Ammon's horn (tissue), 1 donor: ENCODE data around the gene XPNPEP2.

Experiments used
- DNase-seq: peaks from one replicate; pipeline ENCODE4 v3.0.0-alpha.2; 2016; ENCODE audit warnings: low spot score

Gene XPNPEP2

GRCh38 chrX:129738466-129739308, at the start of gene XPNPEP2:
TSS of gene XPNPEP2 (plus strand) at chrX:129738979. CDS start at chrX:129739214, 235 bp downstream.
- no peak for DNase-seq

DNA sequence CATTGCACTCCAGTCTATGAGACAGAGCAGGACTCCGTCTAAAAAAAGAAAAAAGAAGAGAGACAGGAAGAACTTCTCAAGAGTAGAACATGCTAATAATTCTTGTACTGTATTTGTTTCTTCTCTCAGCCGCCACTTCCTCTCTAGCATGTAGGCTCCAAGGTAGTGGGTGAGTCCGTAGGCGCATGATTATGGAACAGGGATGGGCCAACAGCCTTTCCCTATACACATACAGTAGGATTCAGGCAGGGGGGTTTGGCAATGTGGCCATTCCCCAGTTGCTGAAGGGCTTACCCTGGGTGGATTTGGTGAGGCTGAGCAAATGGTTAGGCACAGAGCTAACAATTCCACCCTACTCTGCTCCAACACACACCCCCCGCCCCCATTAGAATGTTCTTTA, 49.0 kb upstream of the XPNPEP2 start:
- DNase-seq: no peak

- DNase-seq: no peak
Observed at GRCh38 chrX:129690435-129690834, 48.3 kb upstream of the XPNPEP2 start.

- no peak for DNase-seq
Observed at GRCh38 chrX:129693354-129693753, 45.4 kb upstream of the XPNPEP2 start.

GRCh38 chrX:129694805-129695204, 44.0 kb upstream of the XPNPEP2 start:
- no peak for DNase-seq

DNA sequence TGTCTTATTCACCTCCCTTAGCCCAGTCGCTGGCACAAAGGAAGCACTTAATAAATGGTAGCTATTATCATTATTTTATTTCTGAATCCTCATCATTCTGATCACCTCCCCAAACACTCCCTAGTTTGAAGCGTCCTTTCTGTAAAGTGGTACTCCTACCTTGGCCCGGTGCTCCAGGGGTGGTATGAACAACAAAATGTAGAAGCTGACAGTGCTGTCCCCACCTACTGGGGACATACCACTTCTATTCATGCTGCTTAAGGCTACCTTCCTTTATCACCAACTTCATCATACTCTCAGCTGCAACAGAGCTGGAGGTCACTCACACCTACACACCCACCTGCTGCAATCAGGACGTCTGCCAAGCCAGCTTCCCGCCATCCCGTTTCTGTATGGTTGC, 43.2 kb upstream of the XPNPEP2 start:
- no peak for DNase-seq

GRCh38 chrX:129695937-129696336, 42.8 kb upstream of the XPNPEP2 start:
- no peak for DNase-seq

GRCh38 chrX:129696463-129697155, 42.2 kb upstream of the XPNPEP2 start:
- no peak for DNase-seq

GRCh38 chrX:129697204-129697829, 41.5 kb upstream of the XPNPEP2 start:
- no peak for DNase-seq

DNA sequence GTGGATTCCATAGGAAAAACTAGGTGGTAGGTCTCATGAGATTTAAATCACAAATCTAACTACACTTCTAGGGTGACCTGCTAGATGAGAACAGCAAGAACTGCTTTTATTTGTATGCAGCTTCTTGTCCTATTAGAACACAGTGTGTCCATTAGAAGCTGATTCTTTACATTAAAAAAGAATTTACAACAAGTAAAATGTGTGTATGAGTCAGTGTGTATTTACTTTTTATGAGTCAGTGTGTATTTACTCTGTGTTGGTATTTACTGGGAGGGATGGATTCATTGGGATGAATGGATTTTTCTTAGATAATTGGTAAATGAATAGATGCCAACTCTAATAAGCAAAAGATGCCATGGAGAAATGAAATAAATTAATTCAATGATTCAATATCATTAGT, 40.6 kb upstream of the XPNPEP2 start:
- no peak for DNase-seq

DNA sequence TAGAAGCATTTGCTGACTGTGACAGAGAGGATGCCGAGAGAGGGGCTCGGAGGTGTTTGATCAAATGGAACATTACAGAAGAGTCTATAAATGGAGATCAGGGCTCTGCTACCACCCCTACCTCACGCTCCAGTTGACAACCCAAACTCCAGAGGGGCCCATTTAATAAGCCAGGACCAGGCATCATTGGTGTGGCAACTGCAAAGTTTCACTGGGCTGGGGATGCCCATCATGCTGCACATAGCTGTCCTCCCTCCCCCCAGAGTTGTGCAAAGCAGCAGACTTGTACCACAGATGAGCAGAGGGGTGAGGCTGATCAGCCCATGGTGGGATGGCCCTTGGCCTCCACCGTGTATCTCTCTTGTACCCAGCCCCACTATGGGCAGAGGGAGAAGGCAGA, 38.2 kb upstream of the XPNPEP2 start:
- DNase-seq: no peak

GRCh38 chrX:129701624-129702069, 37.1 kb upstream of the XPNPEP2 start:
- peak; percentile 18 for DNase-seq

GRCh38 chrX:129704491-129704890, 34.3 kb upstream of the XPNPEP2 start:
- DNase-seq: no peak

GRCh38 chrX:129705377-129705925, 33.3 kb upstream of the XPNPEP2 start:
- DNase-seq: no peak

DNA sequence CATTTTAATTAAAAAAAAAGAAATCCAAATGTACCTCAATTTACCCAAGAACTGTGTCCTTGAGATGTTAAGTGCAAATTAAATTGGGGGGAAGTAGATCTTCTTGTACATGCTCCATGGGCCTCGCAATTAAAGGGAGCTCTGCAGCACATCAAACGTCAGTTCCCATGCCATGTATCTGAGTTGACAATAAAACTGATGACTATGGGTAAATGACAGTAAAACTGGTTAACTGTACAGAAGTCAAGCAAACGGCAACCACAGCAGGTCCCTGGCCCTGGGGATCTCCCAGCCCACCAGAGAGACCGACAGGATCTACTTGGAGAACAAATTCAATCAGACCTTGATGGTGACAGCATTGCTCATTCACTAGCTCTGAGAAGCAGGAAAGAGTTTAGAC, 32.8 kb upstream of the XPNPEP2 start:
- DNase-seq: no peak

- DNase-seq: peak; percentile 88
Observed at GRCh38 chrX:129706400-129707072, 32.2 kb upstream of the XPNPEP2 start.

- no peak for DNase-seq
Observed at GRCh38 chrX:129714581-129714980, 24.2 kb upstream of the XPNPEP2 start.

GRCh38 chrX:129716507-129716906, 22.3 kb upstream of the XPNPEP2 start:
- DNase-seq: no peak

GRCh38 chrX:129717892-129718291, 20.9 kb upstream of the XPNPEP2 start:
- DNase-seq: peak; percentile 36

- no peak for DNase-seq
Observed at GRCh38 chrX:129718676-129719075, 20.1 kb upstream of the XPNPEP2 start.

GRCh38 chrX:129719268-129719667, 19.5 kb upstream of the XPNPEP2 start:
- no peak for DNase-seq

DNA sequence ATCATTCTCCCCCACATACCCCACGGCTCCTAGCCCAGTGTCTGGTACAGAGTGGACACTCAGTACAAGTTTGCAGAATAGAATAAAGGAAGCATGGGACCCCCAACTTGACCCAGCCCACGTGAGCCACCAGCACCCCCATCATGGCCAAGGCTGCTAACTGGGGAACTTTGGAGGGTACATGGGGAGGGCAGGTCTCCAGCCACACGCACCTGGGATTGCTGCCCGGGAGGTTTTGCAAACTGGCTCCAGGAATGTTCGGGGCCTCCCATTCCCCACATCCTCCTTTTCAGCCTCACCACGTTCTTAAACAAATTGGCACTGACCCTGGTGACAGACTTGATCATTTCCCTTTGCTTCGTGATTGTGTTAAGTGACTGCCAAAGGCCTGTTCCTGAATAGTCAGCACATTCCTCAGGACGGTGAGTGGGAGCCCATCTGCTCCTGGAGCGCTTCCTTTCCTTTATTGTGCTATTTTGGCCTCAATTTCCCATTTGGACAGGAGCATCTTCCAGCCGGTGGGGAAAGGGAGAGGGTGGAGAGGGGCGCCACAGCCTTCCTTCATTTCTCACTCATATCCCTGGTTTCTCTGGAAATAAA, 18.7 kb upstream of the XPNPEP2 start:
- no peak for DNase-seq
